ENCODE measurements around the gene RAB11FIP3. TPM values are rescaled to one million over a fixed set of nuclear protein-coding genes. Genes with fewer than 3 reads are reported as not detected.
A peak's percentile ranks its signal among the peaks of the same experiment; 100 is the strongest.

The RAB11FIP3 gene
- total RNA-seq, 1 donor, result 14.7 TPM

DNA sequence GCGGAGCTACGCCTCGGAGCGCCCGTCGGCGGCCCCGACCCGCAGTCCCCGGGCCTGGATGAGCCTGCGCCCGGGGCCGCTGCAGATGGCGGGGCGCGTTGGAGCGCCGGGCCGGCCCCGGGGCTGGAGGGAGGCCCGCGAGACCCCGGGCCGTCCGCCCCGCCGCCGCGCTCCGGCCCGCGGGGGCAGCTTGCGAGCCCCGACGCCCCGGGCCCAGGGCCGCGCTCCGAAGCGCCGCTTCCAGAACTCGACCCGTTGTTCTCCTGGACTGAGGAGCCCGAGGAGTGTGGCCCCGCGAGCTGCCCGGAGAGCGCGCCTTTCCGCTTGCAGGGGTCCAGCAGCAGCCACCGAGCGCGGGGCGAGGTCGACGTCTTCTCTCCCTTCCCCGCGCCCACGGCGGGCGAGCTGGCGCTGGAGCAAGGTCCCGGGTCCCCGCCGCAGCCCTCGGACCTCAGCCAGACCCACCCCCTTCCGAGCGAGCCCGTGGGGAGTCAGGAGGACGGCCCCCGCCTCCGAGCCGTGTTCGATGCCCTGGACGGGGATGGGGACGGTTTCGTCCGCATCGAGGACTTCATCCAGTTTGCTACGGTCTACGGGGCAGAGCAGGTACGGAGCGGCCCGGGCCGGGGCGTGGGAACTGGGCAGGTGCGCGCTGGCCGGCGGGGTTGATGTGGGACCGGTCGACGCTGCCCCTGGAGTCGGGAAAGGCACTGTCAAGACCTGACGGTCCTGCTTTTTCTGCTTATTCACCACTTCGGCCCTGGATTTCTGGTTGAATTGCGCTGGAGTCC, 861 bp downstream of the RAB11FIP3 start:
- TF ChIP-seq, protein P1, sequence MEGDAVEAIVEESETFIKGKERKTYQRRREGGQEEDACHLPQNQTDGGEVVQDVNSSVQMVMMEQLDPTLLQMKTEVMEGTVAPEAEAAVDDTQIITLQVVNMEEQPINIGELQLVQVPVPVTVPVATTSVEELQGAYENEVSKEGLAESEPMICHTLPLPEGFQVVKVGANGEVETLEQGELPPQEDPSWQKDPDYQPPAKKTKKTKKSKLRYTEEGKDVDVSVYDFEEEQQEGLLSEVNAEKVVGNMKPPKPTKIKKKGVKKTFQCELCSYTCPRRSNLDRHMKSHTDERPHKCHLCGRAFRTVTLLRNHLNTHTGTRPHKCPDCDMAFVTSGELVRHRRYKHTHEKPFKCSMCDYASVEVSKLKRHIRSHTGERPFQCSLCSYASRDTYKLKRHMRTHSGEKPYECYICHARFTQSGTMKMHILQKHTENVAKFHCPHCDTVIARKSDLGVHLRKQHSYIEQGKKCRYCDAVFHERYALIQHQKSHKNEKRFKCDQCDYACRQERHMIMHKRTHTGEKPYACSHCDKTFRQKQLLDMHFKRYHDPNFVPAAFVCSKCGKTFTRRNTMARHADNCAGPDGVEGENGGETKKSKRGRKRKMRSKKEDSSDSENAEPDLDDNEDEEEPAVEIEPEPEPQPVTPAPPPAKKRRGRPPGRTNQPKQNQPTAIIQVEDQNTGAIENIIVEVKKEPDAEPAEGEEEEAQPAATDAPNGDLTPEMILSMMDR (IDR thresholded peaks at IDR 0.05; ENCODE audit: insufficient read depth, low read length), result no peak
- DNase-seq (ENCODE audit: low read depth), result no peak
- H3K4me3 ChIP-seq (ENCODE audit: low read depth, low read length), result peak overlapping the region; percentile 77

DNA sequence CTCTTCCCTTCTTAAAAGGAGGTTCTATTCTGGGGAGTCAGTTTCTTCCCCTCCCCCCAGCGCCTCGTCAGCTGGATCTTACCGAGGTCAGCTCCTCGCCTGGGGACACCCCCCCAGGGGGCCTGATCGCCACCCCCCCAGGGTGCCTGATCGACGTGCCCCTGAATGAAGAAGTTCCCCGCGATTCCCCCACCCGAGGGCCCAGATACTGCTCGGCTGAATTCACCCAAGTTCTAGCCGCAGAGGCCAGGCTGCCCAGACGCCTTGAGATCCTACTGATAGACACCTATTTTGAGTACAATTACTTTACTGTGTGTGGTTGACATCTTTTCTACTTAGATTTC, 1.4 kb downstream of the RAB11FIP3 start:
- peak overlapping the region; percentile 77 for H3K4me3 ChIP-seq (ENCODE audit: low read depth, low read length)
- no peak for DNase-seq (ENCODE audit: low read depth)
- TF ChIP-seq, protein P1 (IDR thresholded peaks at IDR 0.05; ENCODE audit: insufficient read depth, low read length), result no peak

DNA sequence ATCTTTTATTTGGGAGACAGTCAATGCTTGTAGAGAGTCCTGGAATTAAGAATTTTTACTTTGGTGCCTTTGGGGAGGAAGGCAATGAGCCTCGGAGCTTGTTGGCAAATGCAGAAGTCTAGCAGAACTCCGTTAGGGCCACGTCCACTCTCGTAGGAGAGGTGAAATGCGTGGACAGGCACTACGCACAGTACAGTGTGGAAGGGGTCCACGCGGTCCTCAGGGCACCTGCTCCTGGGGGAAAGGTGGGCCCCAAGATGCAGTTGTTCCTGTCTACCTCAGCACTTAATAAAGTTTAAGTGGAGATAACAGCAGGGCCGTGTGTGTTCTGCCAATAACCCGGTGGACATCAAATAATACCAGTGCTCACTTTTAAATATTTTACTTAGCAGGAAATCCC, 1.8 kb downstream of the RAB11FIP3 start:
- peak overlapping the region; percentile 77 for H3K4me3 ChIP-seq (ENCODE audit: low read depth, low read length)
- TF ChIP-seq, protein P1 (IDR thresholded peaks at IDR 0.05; ENCODE audit: insufficient read depth, low read length), result no peak
- no peak for DNase-seq (ENCODE audit: low read depth)

DNA sequence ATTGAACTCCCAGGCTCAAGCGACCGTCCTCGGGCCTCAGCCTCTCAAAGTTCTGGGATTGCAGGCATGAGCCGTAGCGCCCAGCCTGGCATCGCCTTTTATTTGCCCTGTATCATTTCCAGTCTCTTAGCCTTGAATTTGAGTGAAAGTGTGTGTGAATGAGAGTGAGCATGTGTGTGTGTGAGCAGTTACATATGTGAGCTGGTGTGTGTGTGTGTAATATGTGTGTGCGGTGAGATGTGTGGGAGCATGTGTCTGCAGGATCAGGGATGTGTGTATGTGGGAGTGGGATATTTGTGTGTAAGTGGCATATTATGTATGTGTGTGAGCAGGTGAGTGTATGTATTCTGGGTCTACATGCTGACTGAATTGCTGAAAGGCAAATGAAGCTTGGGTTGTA, 5.5 kb downstream of the RAB11FIP3 start:
- H3K4me3 ChIP-seq (ENCODE audit: low read depth, low read length), result no peak overlapping the region
- no peak for DNase-seq (ENCODE audit: low read depth)
- TF ChIP-seq, protein P1 (IDR thresholded peaks at IDR 0.05; ENCODE audit: insufficient read depth, low read length), result no peak

DNA sequence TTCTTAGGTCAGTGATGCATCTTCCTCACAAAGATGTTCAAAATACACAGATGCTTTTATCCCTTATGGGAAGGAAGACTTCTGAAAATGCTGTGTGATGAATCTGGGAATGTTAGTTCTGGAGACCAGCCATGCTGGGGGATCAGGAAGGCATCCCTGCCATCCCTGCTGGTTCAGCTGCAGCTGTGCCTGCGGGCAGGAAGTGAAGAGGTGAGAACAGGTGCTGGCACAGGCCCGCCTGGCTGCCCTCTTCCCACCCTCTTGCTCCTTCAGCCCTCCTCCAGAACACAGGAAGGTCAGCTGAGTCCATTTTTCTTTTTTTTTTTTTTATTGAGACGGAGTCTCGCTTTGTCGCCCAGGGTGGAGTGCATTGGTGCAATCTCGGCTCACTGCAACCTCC, 15.2 kb downstream of the RAB11FIP3 start:
- TF ChIP-seq, protein P1 (IDR thresholded peaks at IDR 0.05; ENCODE audit: insufficient read depth, low read length), result no peak
- no peak for DNase-seq (ENCODE audit: low read depth)
- H3K4me3 ChIP-seq (ENCODE audit: low read depth, low read length), result no peak overlapping the region

DNA sequence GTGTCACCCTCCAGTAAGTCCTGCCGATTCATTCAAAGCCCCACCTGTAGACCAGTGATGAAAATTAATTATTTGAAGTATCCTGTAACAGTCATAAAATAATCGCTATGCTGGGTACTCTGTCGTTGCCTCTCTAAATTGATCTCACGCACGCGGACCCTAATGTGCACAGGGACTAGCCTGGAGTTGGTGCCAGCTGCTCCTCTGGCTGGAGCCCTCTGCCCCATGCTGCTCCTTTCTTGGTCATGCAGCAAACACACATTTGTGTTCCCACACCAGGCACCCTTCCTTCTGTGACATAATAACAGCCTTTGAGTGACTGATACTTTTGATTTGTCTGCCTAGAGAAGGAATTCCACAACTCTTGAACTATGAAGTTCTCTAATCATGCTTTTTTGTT, 16.0 kb downstream of the RAB11FIP3 start:
- H3K4me3 ChIP-seq (ENCODE audit: low read depth, low read length), result no peak overlapping the region
- TF ChIP-seq, protein P1 (IDR thresholded peaks at IDR 0.05; ENCODE audit: insufficient read depth, low read length), result no peak
- DNase-seq (ENCODE audit: low read depth), result no peak

DNA sequence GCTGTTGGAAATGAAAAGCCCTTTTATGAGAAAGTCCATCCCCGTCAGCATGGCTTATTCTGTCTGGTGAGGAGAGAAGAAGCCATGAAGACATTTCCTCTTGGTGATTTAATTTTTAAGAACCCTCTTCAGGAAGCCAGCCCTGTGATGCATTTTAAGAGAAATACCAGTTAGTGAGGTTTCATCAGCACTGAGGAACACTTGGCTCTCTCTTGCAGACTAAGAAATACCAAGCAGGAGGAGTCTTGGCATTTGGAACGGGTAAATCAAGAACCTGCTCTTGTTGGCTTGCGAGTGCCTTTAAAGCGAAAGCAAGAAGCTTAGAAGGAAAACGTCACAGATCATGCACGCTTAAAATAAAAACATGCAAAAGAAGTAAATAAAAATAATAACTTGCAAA, 17.5 kb downstream of the RAB11FIP3 start:
- H3K4me3 ChIP-seq (ENCODE audit: low read depth, low read length), result no peak overlapping the region
- TF ChIP-seq, protein P1 (IDR thresholded peaks at IDR 0.05; ENCODE audit: insufficient read depth, low read length), result no peak
- DNase-seq (ENCODE audit: low read depth), result peak; percentile 77

All from fibroblast of the aortic adventitia (primary cell).